Loucy (cell line): ENCODE data around the gene ERMAP.

Source experiments
- H2AFZ ChIP-seq: fragments of 200-600 bp; sonication (generic); 2 replicates; pipeline ENCODE4 v1.6.0; 2016; ENCODE audit warnings: antibody characterized with exemption, mild to moderate bottlenecking, low read length, moderate library complexity
- H3F3A ChIP-seq: fragments of 200-600 bp; 2 replicates; pipeline ENCODE4 v1.6.0; 2016; ENCODE audit warnings: antibody characterized with exemption, low read depth, mild to moderate bottlenecking
- H3K27me3 ChIP-seq: fragments of 200-600 bp; sonication (generic); 2 replicates; pipeline ENCODE4 v1.6.1; 2014; ENCODE audit warnings: low read length, mild to moderate bottlenecking; ENCODE audit not compliant: insufficient read depth, poor library complexity, severe bottlenecking
- H3K36me3 ChIP-seq: fragments of 200-600 bp; sonication (generic); 2 replicates; pipeline ENCODE4 v1.6.1; 2016; ENCODE audit warnings: low read length; ENCODE audit not compliant: insufficient read depth
- H3K4me1 ChIP-seq: fragments of 200-600 bp; sonication (generic); 2 replicates; pipeline ENCODE4 v1.5.1; 2014; ENCODE audit warnings: low read length, mild to moderate bottlenecking; ENCODE audit not compliant: insufficient read depth, poor library complexity, severe bottlenecking
- H3K4me2 ChIP-seq: fragments of 200-600 bp; sonication (generic); 2 replicates; pipeline ENCODE4 v1.6.0; 2014; ENCODE audit warnings: antibody characterized with exemption, low read length, low read depth, mild to moderate bottlenecking; ENCODE audit not compliant: poor library complexity, severe bottlenecking
- H3K4me3 ChIP-seq: fragments of 200-600 bp; sonication (generic); 2 replicates; pipeline ENCODE4 v1.5.1; 2014; ENCODE audit warnings: low read length, mild to moderate bottlenecking, mixed read lengths; ENCODE audit not compliant: poor library complexity, severe bottlenecking
- H3K79me2 ChIP-seq: fragments of 200-600 bp; sonication (generic); 2 replicates; pipeline ENCODE4 v1.6.1; 2014; ENCODE audit warnings: low read length; ENCODE audit not compliant: insufficient read depth
- H3K9ac ChIP-seq: fragments of 200-600 bp; sonication (generic); 2 replicates; pipeline ENCODE4 v1.6.0; 2014; ENCODE audit warnings: mild to moderate bottlenecking, low read depth, low read length, moderate library complexity; ENCODE audit not compliant: poor library complexity, severe bottlenecking
- H3K9me2 ChIP-seq: fragments of 200-600 bp; sonication (generic); replicated peaks from 2 replicates; pipeline ENCODE4 v1.6.1; 2016; ENCODE audit warnings: low read depth, low read length, mixed read lengths
- H3K9me3 ChIP-seq: fragments of 200-600 bp; sonication (generic); 2 replicates; pipeline ENCODE4 v1.6.1; 2014; ENCODE audit warnings: mild to moderate bottlenecking, antibody characterized with exemption, low read length, low read depth; ENCODE audit not compliant: insufficient read depth
- H4K20me1 ChIP-seq: fragments of 200-600 bp; sonication (generic); 2 replicates; pipeline ENCODE4 v1.6.0; 2014; ENCODE audit warnings: antibody characterized with exemption, low read length, mild to moderate bottlenecking; ENCODE audit not compliant: insufficient read depth, poor library complexity, severe bottlenecking
- EZH2phosphoT487 ChIP-seq: fragments of 200-600 bp; IDR thresholded peaks from 2 replicates; pipeline ENCODE4 v1.6.1; 2018; ENCODE audit warnings: antibody characterized with exemption, mild to moderate bottlenecking, moderate library complexity, borderline replicate concordance
- TF ChIP-seq, protein P1 (sequence below): fragments of 200-600 bp; sonication (generic); conservative IDR thresholded peaks from 2 replicates; pipeline ENCODE4 v1.5.1; 2014; ENCODE audit warnings: mild to moderate bottlenecking, antibody characterized with exemption, low read length

Gene ERMAP

DNA sequence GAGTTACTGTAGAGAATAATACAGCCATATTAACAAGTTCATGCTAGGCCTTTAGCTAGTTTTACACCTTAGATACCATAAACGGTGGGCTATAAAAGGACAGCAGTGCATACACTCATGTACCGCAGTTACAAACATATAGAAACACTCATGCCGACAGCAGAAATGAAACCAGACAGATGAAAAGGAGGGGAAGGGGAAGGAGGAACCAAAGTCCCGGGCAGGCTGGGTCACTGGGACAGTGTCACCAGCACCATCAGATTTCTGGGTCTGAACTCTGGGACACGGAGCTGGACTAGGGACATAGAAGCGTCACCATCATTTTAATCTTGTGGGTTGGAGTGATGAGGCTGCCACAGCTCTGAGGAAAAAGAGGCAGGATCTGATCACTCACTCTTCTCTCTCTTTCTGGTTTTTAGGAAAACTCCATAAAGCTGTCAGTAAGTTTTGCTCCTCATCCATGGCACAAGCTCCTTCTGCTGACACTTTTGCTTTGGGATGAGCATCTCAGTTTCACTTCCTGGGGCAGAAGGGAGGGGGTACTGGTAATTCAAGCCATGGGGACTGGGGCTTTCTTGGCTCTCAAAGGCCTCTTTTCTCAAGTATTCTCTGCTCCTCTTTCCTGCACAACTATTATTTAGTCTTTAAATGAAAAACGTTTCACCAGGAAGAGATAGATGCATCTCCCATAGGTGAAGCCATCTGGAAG, 21.7 kb downstream of the ERMAP start:
- H3F3A ChIP-seq: no peaks in the 10 kb centered on the region
- no peaks in the 10 kb centered on the region for H3K27me3 ChIP-seq
- no peak overlapping the region for H3K4me3 ChIP-seq
- no peaks in the 10 kb centered on the region for H3K9me2 ChIP-seq
- no peaks in the 10 kb centered on the region for H3K36me3 ChIP-seq
- no peaks in the 10 kb centered on the region for H4K20me1 ChIP-seq
- H3K4me2 ChIP-seq: no peak overlapping the region
- H3K4me1 ChIP-seq: no peaks in the 10 kb centered on the region
- no peaks in the 10 kb centered on the region for H3K79me2 ChIP-seq
- no peaks in the 10 kb centered on the region for H3K9me3 ChIP-seq
- no peak overlapping the region for H3K9ac ChIP-seq
- no peak for TF ChIP-seq EZH2phosphoT487
- H2AFZ ChIP-seq: no peak overlapping the region

DNA sequence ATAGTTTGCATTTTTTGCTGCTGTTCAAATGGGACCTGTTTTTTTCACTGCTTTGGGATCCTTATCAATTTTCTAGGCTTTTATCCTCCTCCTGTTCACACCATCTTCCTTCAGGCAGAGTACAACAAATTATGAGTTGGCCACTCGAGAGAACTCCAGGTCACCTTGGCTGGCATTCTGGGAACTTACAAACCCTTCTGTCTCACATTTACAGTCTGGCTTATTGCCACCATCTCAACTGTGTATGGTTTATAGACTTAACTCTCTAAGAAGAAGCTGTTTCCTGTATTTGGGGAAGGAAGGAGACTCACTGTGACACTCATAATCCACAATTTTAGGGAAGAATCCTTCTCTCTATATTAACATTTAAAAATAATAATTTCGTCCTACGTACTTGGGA, 24.1 kb downstream of the ERMAP start:
- Histone ChIP-seq H2AFZ (no peak overlapping the region), H3K36me3 (no peaks in the 10 kb centered on the region), H3K4me2 (no peak overlapping the region), H3K27me3 (no peaks in the 10 kb centered on the region), H3F3A (no peaks in the 10 kb centered on the region), H3K9me2 (no peaks in the 10 kb centered on the region), H3K4me3 (no peak overlapping the region), H3K4me1 (peaks cover 4% of the 10 kb centered on the region), H3K9ac (no peak overlapping the region), H4K20me1 (no peaks in the 10 kb centered on the region), H3K79me2 (no peaks in the 10 kb centered on the region), H3K9me3 (no peaks in the 10 kb centered on the region)
- TF ChIP-seq, protein P1, sequence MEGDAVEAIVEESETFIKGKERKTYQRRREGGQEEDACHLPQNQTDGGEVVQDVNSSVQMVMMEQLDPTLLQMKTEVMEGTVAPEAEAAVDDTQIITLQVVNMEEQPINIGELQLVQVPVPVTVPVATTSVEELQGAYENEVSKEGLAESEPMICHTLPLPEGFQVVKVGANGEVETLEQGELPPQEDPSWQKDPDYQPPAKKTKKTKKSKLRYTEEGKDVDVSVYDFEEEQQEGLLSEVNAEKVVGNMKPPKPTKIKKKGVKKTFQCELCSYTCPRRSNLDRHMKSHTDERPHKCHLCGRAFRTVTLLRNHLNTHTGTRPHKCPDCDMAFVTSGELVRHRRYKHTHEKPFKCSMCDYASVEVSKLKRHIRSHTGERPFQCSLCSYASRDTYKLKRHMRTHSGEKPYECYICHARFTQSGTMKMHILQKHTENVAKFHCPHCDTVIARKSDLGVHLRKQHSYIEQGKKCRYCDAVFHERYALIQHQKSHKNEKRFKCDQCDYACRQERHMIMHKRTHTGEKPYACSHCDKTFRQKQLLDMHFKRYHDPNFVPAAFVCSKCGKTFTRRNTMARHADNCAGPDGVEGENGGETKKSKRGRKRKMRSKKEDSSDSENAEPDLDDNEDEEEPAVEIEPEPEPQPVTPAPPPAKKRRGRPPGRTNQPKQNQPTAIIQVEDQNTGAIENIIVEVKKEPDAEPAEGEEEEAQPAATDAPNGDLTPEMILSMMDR: no peak
- no peak for TF ChIP-seq EZH2phosphoT487

DNA sequence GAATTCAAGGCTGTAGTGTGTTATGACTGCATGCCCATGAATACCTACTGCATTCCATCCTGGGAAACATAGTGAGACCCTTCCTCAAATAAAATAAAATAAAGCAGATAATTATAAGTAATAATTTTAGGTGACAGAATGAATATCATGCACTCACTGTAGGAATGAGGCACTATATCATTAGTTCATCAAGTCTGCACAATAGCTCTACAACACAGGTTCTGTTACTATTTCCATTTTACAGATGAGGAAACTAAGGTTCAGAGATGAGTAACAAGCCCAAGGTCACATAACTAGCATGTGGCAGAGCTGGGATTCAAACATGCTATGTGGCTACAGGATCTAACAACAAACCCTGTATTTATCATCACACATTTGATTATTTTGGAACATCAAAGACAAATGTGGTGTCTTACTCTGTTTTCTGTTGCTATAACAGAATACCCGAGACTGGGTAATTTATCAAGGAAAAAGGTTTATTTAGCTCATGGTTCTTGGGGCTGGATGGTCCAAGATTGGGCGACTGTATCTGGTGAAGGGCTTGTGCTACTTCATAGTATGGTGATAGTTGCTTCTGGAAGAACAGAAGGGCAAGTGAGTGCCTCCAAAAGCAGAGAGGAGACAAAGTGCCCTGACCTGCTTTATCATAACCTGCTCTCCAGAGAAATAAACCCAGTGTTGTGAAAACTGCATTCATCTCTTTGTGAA, 24.7 kb downstream of the ERMAP start:
- H3K4me2 ChIP-seq: no peak overlapping the region
- H3K4me1 ChIP-seq: peaks cover 5% of the 10 kb centered on the region
- no peaks in the 10 kb centered on the region for H3K36me3 ChIP-seq
- H3K9me2 ChIP-seq: no peaks in the 10 kb centered on the region
- no peak overlapping the region for H3K9ac ChIP-seq
- no peak overlapping the region for H2AFZ ChIP-seq
- H3K4me3 ChIP-seq: no peak overlapping the region
- no peaks in the 10 kb centered on the region for H3K27me3 ChIP-seq
- peaks cover 1% of the 10 kb centered on the region; the same call in 1 of the 2 replicates for H3K79me2 ChIP-seq
- H3K9me3 ChIP-seq: no peaks in the 10 kb centered on the region
- H4K20me1 ChIP-seq: no peaks in the 10 kb centered on the region
- H3F3A ChIP-seq: no peaks in the 10 kb centered on the region
- TF ChIP-seq, protein P1: no peak
- no peak for TF ChIP-seq EZH2phosphoT487
